Fibroblast of skin of left quadriceps (primary cell): ENCODE results near the gene DPP10.

Experiments used
- DNase-seq, 2 experiments: peaks; one replicate each; pipeline ENCODE4 v3.0.0-alpha.2; 2013; ENCODE audit warnings: low read depth in 2 of 2

DPP10 gene

GRCh38 chr2:114609203-114609602 lies 166.8 kb downstream of the DPP10 start:
- DNase-seq: no peak

DNA sequence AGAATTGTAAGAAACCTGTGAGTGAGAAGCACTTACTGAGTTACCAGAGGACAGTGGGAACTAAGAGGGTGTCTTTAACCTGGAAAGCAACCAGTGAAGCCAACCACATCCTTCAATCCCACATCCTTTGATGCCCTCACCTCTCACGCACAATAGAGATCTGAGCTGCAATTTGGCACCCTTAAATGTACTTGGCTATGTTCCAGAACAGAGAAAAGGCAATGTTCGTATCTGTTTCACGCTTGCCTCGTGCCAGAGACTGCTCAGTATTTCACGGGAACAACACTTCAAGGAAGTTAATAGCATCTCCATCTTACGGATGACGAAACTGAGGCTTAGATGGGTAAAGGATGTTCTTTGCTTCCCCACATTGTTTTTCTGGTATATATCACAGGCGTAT lies 167.4 kb downstream of the DPP10 start:
- DNase-seq: no peak

GRCh38 chr2:114610677-114611076 lies 168.2 kb downstream of the DPP10 start:
- no peak for DNase-seq

GRCh38 chr2:114614592-114614991 lies 172.2 kb downstream of the DPP10 start:
- no peak for DNase-seq

DNA sequence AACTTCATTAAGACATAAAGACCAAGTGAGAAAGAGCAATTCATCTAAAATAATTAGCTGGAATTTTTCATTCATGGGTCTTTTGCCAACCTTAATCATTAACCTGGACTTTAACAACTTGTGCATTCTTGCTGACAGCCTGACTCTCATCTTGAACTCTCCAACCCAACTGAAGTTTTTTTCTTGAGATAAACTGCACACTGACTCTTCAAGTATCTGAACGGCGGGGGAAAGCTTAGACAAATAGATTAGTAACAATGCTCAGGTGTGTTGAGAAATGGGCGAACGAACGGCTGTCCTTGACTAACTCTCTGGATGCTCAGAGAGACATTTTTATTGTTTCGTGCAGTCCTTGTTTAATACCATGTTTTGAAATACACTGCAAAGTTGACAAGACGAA lies 186.0 kb downstream of the DPP10 start:
- DNase-seq: no peak

- DNase-seq: no peak
Observed at GRCh38 chr2:114631146-114631545, 188.7 kb downstream of the DPP10 start.

GRCh38 chr2:114642166-114642770 lies 199.8 kb downstream of the DPP10 start:
- no peak for DNase-seq

- DNase-seq: no peak
Observed at GRCh38 chr2:114642988-114643553, 200.6 kb downstream of the DPP10 start.

GRCh38 chr2:114651933-114652332 lies 209.5 kb downstream of the DPP10 start:
- no peak for DNase-seq

GRCh38 chr2:114659880-114660279 lies 217.4 kb downstream of the DPP10 start:
- DNase-seq: no peak

DNA sequence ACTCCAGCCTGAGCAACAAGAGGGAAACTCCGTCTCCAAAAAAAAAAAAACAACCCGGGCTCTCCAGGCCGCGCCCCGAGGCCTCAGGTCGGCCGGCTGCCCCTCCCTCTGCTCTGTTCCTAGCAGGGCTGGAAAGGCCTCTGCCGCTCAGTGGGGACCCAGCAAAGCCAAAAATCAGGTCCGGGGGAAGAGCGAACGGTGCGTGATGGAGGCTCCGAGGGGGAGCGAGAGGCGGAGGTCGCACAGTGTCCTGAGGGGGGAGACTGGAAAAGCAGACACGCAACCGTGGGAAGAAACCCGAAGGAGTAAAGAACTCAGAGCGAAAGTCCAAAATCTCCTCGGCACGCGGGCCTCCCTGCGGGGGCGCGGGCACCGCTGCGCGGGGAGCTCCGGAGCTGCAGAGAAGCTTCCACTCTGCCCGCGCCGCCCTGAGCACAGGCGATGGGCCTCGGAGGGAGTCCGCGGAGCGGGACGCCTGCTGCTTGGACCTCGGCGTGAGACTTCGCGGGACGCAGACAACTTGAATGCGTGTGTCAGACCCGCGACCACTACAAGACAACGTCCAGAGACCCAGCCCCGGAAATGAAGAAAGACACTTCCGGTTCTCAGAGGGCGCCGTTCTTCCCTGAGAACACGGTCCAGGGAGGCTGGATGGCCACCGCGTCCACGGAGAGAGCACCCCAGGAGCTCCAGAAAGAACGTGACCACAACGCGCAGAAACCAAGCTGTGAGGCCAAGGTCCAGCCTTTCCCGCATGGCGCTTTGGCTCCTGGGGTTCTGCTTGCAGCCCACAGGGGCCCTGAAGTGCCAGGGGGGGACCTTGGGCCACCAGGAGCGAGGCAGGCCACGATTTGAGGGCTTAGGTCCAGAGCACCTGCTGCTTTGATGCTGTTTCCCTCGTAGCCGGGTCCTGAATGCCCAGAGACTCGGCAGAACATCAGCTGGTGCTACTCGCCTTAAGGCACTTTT lies 219.8 kb downstream of the DPP10 start:
- DNase-seq: no peak

- no peak for DNase-seq
Observed at GRCh38 chr2:114668415-114668814, 226.0 kb downstream of the DPP10 start.

GRCh38 chr2:114683251-114683650 lies 240.8 kb downstream of the DPP10 start:
- no peak for DNase-seq

GRCh38 chr2:114684403-114684802 lies 242.0 kb downstream of the DPP10 start:
- no peak for DNase-seq

DNA sequence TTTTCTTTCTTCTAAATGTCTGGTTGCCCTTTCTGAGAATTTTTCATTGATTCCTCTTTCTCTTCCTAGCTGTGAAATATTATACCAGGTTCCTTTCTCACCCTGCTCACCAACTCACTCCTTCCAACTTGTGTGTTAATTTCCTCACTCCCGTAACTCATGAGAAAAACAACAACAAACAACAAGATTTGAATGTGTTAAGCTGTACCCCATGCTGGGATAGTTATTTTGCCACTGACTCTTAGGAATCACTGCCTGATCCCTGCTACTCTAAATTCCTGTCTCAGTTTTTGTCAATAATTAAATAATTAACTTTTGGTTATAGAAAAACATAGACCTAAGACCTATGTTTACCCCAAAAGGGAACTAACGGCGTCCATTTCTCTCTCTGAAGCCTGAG lies 242.7 kb downstream of the DPP10 start:
- DNase-seq: no peak

DNA sequence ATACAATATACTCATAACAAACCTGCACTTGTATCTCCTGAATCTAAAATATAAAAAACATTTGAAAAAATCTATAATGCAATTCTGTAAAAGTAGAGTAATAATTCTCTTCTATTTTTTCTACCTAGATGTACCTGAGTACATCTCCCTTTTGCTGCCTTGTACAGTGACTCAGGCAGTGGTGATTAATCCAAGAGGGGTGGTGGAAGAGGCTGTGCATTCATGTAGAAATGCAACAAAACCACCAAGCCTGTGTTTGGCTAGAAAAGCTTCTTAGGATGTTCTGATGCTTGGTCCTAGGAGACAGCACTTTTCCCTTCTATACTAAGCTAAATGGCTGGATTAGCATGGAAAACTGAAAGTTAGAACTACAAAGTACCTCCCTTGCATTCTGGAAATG lies 245.8 kb downstream of the DPP10 start:
- DNase-seq: no peak

GRCh38 chr2:114698520-114698919 lies 256.1 kb downstream of the DPP10 start:
- DNase-seq: no peak

- DNase-seq: no peak
Observed at GRCh38 chr2:114699423-114699944, 257.0 kb downstream of the DPP10 start.

DNA sequence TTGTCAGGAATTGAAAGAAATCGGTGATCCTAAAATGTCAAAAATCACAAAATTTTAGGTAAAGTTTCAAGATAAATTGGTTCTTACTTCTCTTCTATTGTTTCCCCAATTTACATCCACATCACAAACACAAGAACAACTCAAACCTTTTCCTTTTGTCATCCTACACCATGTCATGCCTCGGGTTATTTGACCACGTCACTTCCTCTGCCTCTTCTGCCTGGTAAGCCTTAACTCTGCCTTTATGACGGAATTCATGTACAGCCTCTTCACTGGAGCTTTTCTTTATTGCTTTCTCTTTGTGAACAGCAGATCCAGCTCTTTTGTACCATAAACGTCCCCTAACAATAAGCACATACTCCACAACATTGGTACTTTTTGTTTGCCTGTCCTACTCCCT lies 258.0 kb downstream of the DPP10 start:
- no peak for DNase-seq

DNA sequence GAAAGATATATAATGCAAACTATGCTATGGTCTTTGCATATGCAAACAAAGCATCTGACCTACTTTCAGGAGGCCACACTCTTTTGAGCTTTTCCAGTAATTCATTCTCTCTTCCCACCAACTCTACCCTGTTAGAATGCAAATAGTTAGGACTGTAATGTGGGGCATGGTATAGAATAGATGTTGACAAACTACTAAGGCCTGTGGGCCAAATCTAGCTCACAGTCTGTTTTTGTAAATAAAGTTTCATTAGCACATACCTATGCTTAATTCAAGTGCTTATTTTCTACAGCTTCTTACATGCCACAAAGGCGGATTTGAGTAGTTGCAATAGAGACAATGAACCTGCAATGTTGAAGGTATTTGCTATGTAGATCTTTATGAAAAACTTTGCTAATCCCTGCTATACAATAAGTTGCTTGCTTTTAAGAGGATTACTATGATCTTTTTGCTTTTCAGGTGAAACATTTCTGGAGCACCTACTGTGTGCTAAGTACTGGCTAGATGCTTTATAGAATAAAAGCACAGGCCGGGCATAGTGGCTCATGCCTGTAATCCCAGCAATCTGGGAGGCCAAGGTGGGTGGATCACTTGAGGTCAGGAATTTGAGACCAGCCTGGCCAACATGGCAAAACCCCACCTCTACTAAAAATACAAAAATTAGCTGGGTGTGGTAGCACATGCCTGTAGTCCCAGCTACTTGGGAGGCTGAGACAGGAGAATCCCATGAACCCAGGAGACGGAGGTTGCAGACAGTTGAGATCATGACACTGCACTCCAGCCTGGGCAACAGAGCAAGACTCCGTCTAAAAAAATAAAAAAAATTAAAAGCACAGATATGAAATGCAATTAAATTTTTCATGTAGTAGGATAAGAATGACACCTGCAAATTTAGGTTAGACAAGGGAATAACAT lies 267.8 kb downstream of the DPP10 start:
- no peak for DNase-seq

DNA sequence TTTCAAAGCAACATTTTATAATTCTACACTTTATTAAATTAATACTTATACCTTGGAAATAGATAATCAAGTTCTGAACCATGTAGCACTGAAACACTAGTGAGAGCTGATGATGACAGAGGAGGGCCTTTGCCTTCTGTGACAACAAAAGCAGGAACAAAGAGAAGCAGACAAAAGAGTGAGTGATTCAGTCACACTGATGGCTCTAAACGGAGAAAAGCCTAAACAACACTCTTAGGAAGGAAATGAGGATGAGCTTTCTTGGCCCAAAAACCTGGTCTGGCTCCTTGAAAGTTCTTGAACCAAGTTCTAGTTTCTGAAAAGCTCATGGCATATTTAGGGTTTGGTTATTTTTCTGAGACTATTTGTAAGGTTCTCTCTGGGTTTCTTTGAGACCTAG lies 271.9 kb downstream of the DPP10 start:
- DNase-seq: no peak

GRCh38 chr2:114717049-114717448 lies 274.6 kb downstream of the DPP10 start:
- DNase-seq: no peak
